ENCODE data around the gene RPTOR.

Gene RPTOR

DNA sequence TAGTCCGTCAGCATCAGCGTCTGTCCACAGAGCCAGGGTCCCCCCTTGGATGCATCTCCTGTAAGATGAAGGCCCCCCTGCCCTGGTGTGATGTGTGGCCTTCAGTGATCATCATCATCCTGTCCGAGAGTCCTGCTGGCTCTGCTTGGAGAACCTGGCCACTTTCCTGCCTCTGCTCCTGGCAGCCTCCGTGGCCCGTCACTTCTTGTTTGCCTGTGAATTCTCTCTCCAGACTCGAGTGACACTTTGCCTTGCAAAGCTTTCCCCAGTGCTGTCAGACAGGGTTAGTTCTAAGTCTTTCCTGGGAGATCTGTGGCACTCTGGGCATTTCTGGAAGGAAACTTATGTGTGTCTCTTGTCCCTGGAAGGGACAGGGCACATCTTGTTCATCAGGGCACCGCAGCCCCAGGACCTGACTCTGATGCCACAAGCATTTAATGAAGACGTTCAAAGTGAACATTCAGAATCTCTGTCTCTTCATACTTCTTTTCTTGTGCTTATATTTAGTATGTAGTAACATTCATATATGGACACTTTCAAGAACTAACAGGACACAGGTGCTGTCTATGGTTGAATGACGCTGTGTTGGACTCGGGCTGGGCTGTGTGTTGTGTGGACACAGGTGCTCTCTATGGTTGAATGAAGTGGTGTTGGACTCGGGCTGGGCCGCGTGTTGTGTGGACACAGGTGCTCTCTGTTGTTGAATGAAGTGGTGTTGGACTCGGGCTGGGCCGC is 68.5 kb downstream of the RPTOR start:
- in situ Hi-C loops (cut with MboI; ENCODE audit: low pct_unique_long_range_greater_than_20kb, low sequenced_read_pairs, unreplicated experiment) = no loop called here
- no peak for DNase-seq (ENCODE audit: low spot score)
- TF ChIP-seq, protein P1, sequence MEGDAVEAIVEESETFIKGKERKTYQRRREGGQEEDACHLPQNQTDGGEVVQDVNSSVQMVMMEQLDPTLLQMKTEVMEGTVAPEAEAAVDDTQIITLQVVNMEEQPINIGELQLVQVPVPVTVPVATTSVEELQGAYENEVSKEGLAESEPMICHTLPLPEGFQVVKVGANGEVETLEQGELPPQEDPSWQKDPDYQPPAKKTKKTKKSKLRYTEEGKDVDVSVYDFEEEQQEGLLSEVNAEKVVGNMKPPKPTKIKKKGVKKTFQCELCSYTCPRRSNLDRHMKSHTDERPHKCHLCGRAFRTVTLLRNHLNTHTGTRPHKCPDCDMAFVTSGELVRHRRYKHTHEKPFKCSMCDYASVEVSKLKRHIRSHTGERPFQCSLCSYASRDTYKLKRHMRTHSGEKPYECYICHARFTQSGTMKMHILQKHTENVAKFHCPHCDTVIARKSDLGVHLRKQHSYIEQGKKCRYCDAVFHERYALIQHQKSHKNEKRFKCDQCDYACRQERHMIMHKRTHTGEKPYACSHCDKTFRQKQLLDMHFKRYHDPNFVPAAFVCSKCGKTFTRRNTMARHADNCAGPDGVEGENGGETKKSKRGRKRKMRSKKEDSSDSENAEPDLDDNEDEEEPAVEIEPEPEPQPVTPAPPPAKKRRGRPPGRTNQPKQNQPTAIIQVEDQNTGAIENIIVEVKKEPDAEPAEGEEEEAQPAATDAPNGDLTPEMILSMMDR (IDR thresholded peaks at IDR 0.05; ENCODE audit: extremely low read depth, insufficient read depth, missing control alignments) = no peak

GRCh38 chr17:80613732-80614071 is 69.1 kb downstream of the RPTOR start:
- in situ Hi-C loops (cut with MboI; ENCODE audit: low pct_unique_long_range_greater_than_20kb, low sequenced_read_pairs, unreplicated experiment) = no loop called here
- no peak for DNase-seq (ENCODE audit: low spot score)
- TF ChIP-seq, protein P1 (IDR thresholded peaks at IDR 0.05; ENCODE audit: extremely low read depth, insufficient read depth, missing control alignments) = no peak

GRCh38 chr17:80614332-80615047 is 69.9 kb downstream of the RPTOR start:
- in situ Hi-C loops (cut with MboI; ENCODE audit: low pct_unique_long_range_greater_than_20kb, low sequenced_read_pairs, unreplicated experiment) = no loop called here
- no peak for DNase-seq (ENCODE audit: low spot score)
- TF ChIP-seq, protein P1 (IDR thresholded peaks at IDR 0.05; ENCODE audit: extremely low read depth, insufficient read depth, missing control alignments) = no peak

GRCh38 chr17:80615376-80615775 is 70.7 kb downstream of the RPTOR start:
- in situ Hi-C loops (cut with MboI; ENCODE audit: low pct_unique_long_range_greater_than_20kb, low sequenced_read_pairs, unreplicated experiment) = no loop called here
- TF ChIP-seq, protein P1 (IDR thresholded peaks at IDR 0.05; ENCODE audit: extremely low read depth, insufficient read depth, missing control alignments) = no peak
- DNase-seq (ENCODE audit: low spot score) = no peak

GRCh38 chr17:80616705-80617104 is 72.1 kb downstream of the RPTOR start:
- TF ChIP-seq, protein P1 (IDR thresholded peaks at IDR 0.05; ENCODE audit: extremely low read depth, insufficient read depth, missing control alignments) = no peak
- in situ Hi-C loops (cut with MboI; ENCODE audit: low pct_unique_long_range_greater_than_20kb, low sequenced_read_pairs, unreplicated experiment) = no loop called here
- DNase-seq (ENCODE audit: low spot score) = no peak

DNA sequence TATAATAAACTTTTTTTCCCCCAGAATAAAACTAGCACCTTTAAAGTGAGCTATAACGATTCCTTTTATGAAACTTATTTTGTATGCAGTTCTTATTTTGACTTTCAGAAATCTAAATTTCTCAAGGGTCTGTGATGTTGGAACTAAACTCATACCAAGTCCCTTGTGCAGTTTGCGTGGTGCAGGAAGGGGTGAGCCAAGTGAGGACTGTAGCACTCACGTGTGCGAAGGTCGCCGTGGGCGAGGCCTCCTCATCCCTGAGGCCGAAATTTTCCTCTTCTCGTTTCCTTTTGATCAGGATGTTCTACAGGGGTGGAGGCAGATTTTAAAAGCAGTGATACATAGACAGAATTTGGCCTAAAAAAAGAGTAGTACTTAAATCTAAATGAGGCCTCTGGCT is 73.7 kb downstream of the RPTOR start:
- TF ChIP-seq, protein P1 (IDR thresholded peaks at IDR 0.05; ENCODE audit: extremely low read depth, insufficient read depth, missing control alignments) = no peak
- DNase-seq (ENCODE audit: low spot score) = no peak
- in situ Hi-C loops (cut with MboI; ENCODE audit: low pct_unique_long_range_greater_than_20kb, low sequenced_read_pairs, unreplicated experiment) = no loop called here

Data from GM13977 (cell line).